ENCODE results near the gene MUC4.

DNA sequence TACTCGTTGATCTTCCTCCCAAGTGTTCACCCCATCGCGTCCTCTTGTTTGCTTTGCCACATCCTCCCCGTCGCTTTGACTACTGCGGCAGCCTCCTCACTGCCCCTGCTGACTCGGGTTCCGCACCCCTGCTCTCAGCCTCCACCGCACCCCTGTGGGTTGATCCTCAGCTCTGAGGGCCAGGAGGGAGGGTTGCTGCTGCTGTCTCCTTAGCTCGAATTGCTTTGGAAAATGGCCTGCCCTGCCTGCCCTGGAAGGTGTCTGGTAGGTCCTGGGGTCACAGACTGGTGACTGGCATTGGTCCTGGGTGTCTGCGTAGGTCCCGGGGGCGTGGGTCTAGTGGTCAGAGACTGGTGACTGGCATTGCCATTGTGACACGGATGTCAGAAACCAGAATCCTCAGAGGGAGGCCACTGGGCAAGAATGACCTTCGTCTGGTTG is 9.4 kb downstream of the MUC4 start:
- TF ChIP-seq, protein P1, sequence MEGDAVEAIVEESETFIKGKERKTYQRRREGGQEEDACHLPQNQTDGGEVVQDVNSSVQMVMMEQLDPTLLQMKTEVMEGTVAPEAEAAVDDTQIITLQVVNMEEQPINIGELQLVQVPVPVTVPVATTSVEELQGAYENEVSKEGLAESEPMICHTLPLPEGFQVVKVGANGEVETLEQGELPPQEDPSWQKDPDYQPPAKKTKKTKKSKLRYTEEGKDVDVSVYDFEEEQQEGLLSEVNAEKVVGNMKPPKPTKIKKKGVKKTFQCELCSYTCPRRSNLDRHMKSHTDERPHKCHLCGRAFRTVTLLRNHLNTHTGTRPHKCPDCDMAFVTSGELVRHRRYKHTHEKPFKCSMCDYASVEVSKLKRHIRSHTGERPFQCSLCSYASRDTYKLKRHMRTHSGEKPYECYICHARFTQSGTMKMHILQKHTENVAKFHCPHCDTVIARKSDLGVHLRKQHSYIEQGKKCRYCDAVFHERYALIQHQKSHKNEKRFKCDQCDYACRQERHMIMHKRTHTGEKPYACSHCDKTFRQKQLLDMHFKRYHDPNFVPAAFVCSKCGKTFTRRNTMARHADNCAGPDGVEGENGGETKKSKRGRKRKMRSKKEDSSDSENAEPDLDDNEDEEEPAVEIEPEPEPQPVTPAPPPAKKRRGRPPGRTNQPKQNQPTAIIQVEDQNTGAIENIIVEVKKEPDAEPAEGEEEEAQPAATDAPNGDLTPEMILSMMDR (IDR thresholded peaks at IDR 0.05; ENCODE audit: low read length), result no peak
- no peak for TF ChIP-seq EZH2 (IDR thresholded peaks at IDR 0.05; ENCODE audit: borderline replicate concordance, low read length)

All from OCI-LY1 (cell line).